Endothelial cell of umbilical vein (primary cell): ENCODE data around the gene MCHR1. TPM values are rescaled to one million over a fixed set of nuclear protein-coding genes. Genes with fewer than 3 reads are reported as not detected.

Experiments
- BruUV-seq: library from RNA; stranded (reverse); fragments of 400-500 nt; replicated peaks from 2 replicates; lab custom pipeline; 2021; lab: Mats Ljungman, UMichigan
- CTCF ChIA-PET: fragments of 300-600, 350-600 bp; sonication (Branson Sonifier 250); formaldehyde crosslinking; loops from one replicate; lab custom pipeline; 2021; ENCODE audit warnings: antibody characterized with exemption, inconsistent platforms; lab: Charles Lee
- POLR2A ChIA-PET: fragments of 300-600, 350-600 bp; sonication (Branson Sonifier 250); formaldehyde crosslinking; loops from one replicate; lab custom pipeline; 2021; ENCODE audit warnings: antibody characterized with exemption, inconsistent platforms; lab: Charles Lee
- DNase-seq: peaks from one replicate; pipeline ENCODE4 v3.0.0-alpha.2; 2011; ENCODE audit warnings: low read depth, low spot score
- FAIRE-seq: peaks from 2 replicates; lab custom pipeline; 2011; peaks lifted over from hg19 to GRCh38; lab: Jason Lieb, UNC
- H2AFZ ChIP-seq: 2 replicates; pipeline ENCODE4 v1.6.0; 2012; ENCODE audit warnings: low read depth, low read length, control low read depth, inconsistent platforms
- H3K27ac ChIP-seq: 2 replicates; pipeline ENCODE4 v1.5.1; 2011; ENCODE audit warnings: low read depth, mild to moderate bottlenecking, control low read depth, low read length, moderate library complexity; ENCODE audit not compliant: insufficient read depth
- H3K27me3 ChIP-seq, 2 experiments: 2 replicates each; pipeline versions ENCODE4 v1.6.0 to v1.6.1; 2011; ENCODE audit warnings: low read length in 2 of 2, mixed read lengths in 1 of 2; ENCODE audit not compliant: control insufficient read depth in 2 of 2, insufficient read depth in 2 of 2
- H3K36me3 ChIP-seq, 2 experiments: 2 replicates in 1 of 2; 3 replicates in 1 of 2; pipeline ENCODE4 v1.5.1; 2011; ENCODE audit warnings: low read length in 2 of 2, mild to moderate bottlenecking in 1 of 2, moderate library complexity in 1 of 2; ENCODE audit not compliant: control insufficient read depth in 2 of 2, insufficient read depth in 2 of 2; ENCODE audit errors: extremely low read depth in 1 of 2
- H3K4me1 ChIP-seq: 3 replicates; pipeline ENCODE4 v1.5.1; 2011; ENCODE audit warnings: mild to moderate bottlenecking, low read length; ENCODE audit not compliant: control insufficient read depth, insufficient read depth; ENCODE audit errors: extremely low read depth
- H3K4me2 ChIP-seq: 2 replicates; pipeline ENCODE4 v1.6.1; 2011; ENCODE audit warnings: low read length, control low read depth, mixed read lengths; ENCODE audit not compliant: insufficient read depth
- H3K4me3 ChIP-seq, 3 experiments: fragments of 200-600 bp in 1 of 3; sonication (generic), shearing (Covaris generic) in 1 of 3; replicated peaks in 1 of 3; 2 replicates each; pipeline ENCODE4 v1.5.1; 2011 to 2016; ENCODE audit warnings: control low read depth in 3 of 3, low read length in 3 of 3, mild to moderate bottlenecking in 2 of 3, inconsistent platforms in 1 of 3, low read depth in 1 of 3, moderate library complexity in 1 of 3; ENCODE audit not compliant: insufficient read depth in 1 of 3
- H3K79me2 ChIP-seq: 2 replicates; pipeline ENCODE4 v1.6.0; 2012; ENCODE audit warnings: low read length, inconsistent platforms; ENCODE audit not compliant: control insufficient read depth, insufficient read depth
- H3K9ac ChIP-seq: replicated peaks from 2 replicates; pipeline ENCODE3; 2011; ENCODE audit warnings: low read length, control low read depth; ENCODE audit not compliant: insufficient read depth; ENCODE audit errors: extremely low read depth
- H3K9me1 ChIP-seq: replicated peaks from 3 replicates; pipeline ENCODE4 v1.6.0; 2011; ENCODE audit warnings: mild to moderate bottlenecking, low read length; ENCODE audit not compliant: control insufficient read depth, insufficient read depth; ENCODE audit errors: extremely low read depth
- H3K9me3 ChIP-seq: replicated peaks from 2 replicates; pipeline ENCODE4 v1.5.1; 2012; ENCODE audit warnings: low read length, inconsistent platforms; ENCODE audit not compliant: control insufficient read depth, insufficient read depth
- H4K20me1 ChIP-seq: replicated peaks from 2 replicates; pipeline ENCODE3; 2011; ENCODE audit warnings: mild to moderate bottlenecking, low read length; ENCODE audit not compliant: control insufficient read depth, insufficient read depth; ENCODE audit errors: extremely low read depth
- CTCF ChIP-seq, 2 donors: IDR thresholded peaks; 1 replicate in 1 of 2; 2 replicates in 1 of 2; pipeline ENCODE4 v1.5.1; 2011; ENCODE audit warnings: low read length in 2 of 2, mild to moderate bottlenecking in 2 of 2, moderate library complexity in 2 of 2, control low read depth in 1 of 2, inconsistent platforms in 1 of 2, low read depth in 1 of 2; ENCODE audit not compliant: insufficient read depth in 1 of 2; ENCODE audit errors: extremely low read depth in 1 of 2
- EZH2 ChIP-seq: IDR thresholded peaks from 2 replicates; pipeline ENCODE4 v1.6.1; 2012; ENCODE audit warnings: borderline replicate concordance, low read depth, mild to moderate bottlenecking, moderate library complexity, low read length, inconsistent platforms; ENCODE audit not compliant: severe bottlenecking
- FOS ChIP-seq: IDR thresholded peaks from 2 replicates; pipeline ENCODE4 v1.6.1; 2011; ENCODE audit warnings: mild to moderate bottlenecking, low read length, moderate library complexity, borderline replicate concordance; ENCODE audit not compliant: insufficient read depth
- GATA2 ChIP-seq: IDR thresholded peaks from 2 replicates; pipeline ENCODE4 v1.7.0; 2011; ENCODE audit warnings: low read depth, mild to moderate bottlenecking, moderate library complexity, mixed read lengths, low read length; ENCODE audit not compliant: insufficient read length, insufficient read depth
- JUN ChIP-seq: IDR thresholded peaks from 2 replicates; pipeline ENCODE4 v1.6.1; 2011; ENCODE audit warnings: borderline replicate concordance, low read depth; ENCODE audit not compliant: insufficient read length, insufficient read depth
- MAX ChIP-seq: IDR thresholded peaks from 2 replicates; pipeline ENCODE4 v1.6.1; 2011; ENCODE audit not compliant: insufficient read depth, insufficient read length
- MYC ChIP-seq: IDR thresholded peaks from one replicate; pipeline ENCODE4 v1.6.1; 2011; ENCODE audit warnings: mild to moderate bottlenecking, low read depth, low read length
- POLR2A ChIP-seq: IDR thresholded peaks from 2 replicates; pipeline ENCODE4 v1.6.1; 2012; ENCODE audit warnings: low read depth, mild to moderate bottlenecking, control low read depth, low read length
- POLR2AphosphoS5 ChIP-seq: IDR thresholded peaks from 2 replicates; pipeline ENCODE4 v1.6.1; 2012; ENCODE audit warnings: low read depth, mild to moderate bottlenecking, control low read depth, low read length, moderate library complexity; ENCODE audit not compliant: insufficient read depth
- dilution Hi-C: fragments of 300-500 bp; cut with MboI; formaldehyde crosslinking; loops from one replicate; pipeline ENCODE4 v1.15.0; 2019; ENCODE audit warnings: low sequenced_read_pairs; ENCODE audit not compliant: extremely low pct_ligation_motif_present
- intact Hi-C: fragments of 100-400 bp; cut with micrococcal nuclease; formaldehyde crosslinking; loops from one replicate; pipeline ENCODE4 v1.10.0; 2022
- polyA plus RNA-seq, 4 experiments: library from polyadenylated mRNA; depleted of rRNA in 3 of 4; stranded (reverse) in 3 of 4; unstranded in 1 of 4; fragments of >200 nt; gene quantifications; 2 replicates each; pipeline versions ENCODE4 v1.2.1 to v1.2.3, GENCODE V29; 2011 to 2012; ENCODE audit warnings: missing spikeins in 1 of 4
- total RNA-seq: library from RNA; stranded (reverse); gene quantifications from 2 replicates; pipeline ENCODE4 v1.2.3, GENCODE V29; 2021

The MCHR1 gene
- total and polyA plus RNA-seq, 2 donors (not counting 3 experiments of a cell fraction or from before 2014, with no cell fraction given) = not detected

- intact Hi-C loops = no loop called here
- Histone ChIP-seq H3K9ac (no peak overlapping the region), H3K4me3 (no peak overlapping the region), H3K27me3 (no peaks in the 10 kb centered on the region), H3K27ac (no peak overlapping the region), H4K20me1 (no peaks in the 10 kb centered on the region), H3K9me3 (no peaks in the 10 kb centered on the region), H2AFZ (no peak overlapping the region), H3K4me2 (no peak overlapping the region), H3K36me3 (no peaks in the 10 kb centered on the region), H3K79me2 (no peaks in the 10 kb centered on the region), H3K4me1 (peaks cover 4% of the 10 kb centered on the region), H3K9me1 (no peaks in the 10 kb centered on the region)
- ChIA-PET POLR2A (no interaction called here), CTCF (no interaction called here)
- dilution Hi-C loops = no loop called here
- no TSS peak for BruUV-seq
- TF ChIP-seq GATA2 (no peak), CTCF (IDR thresholded peaks at IDR 0.05; ENCODE audit: extremely low read depth in 1 of 2, insufficient read depth in 1 of 2, low read depth in 1 of 2, low read length in 2 of 2) (no peak), JUN (no peak), POLR2AphosphoS5 (no peak), MYC (no peak), EZH2 (no peak), POLR2A (no peak), MAX (no peak), FOS (no peak)
- FAIRE-seq (no peak), DNase-seq (no peak)
Measured at GRCh38 chr22:40707154-40707553, 27.9 kb downstream of the MCHR1 start.
